Measurements from ENCODE around the gene MRPL20.
"Not testable (repeated sequence)": the region's sequence is repeated elsewhere in the genome, so short reads cannot be mapped to it uniquely, and the experiment has no call there.

Gene MRPL20

DNA sequence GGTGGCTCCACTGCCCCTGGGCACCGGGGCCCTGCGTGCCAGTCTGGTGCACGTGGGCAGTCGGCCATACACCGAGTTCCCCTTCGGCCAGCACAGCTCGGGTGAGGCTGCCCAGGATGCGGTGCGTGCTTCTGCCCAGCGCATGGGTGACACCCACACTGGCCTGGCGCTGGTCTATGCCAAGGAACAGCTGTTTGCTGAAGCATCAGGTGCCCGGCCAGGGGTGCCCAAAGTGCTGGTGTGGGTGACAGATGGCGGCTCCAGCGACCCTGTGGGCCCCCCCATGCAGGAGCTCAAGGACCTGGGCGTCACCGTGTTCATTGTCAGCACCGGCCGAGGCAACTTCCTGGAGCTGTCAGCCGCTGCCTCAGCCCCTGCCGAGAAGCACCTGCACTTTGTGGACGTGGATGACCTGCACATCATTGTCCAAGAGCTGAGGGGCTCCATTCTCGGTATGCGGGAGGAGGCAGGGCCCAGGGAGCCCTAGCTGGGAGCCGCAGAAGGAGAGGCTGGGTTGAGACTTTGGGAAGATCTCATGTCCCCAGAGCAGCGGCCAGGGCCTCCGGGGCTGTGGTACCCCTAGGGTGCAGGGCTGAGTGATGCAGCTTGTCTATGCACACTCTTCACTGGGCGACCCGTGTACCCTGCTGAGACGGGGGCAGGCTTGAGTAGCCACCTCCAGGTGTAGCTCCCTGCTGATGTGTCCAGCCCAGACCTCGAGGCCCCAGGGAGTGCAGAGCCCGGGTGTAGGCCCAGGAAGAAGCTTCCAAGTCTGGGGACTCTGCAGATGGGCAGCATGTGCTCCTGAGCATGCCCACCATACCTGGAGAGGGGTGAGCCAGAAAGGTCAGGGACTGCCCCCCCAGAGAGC is 30.2 kb upstream of the MRPL20 start:
- peak in 2 of 3 experiments; percentile 39 to 70 for DNase-seq

DNA sequence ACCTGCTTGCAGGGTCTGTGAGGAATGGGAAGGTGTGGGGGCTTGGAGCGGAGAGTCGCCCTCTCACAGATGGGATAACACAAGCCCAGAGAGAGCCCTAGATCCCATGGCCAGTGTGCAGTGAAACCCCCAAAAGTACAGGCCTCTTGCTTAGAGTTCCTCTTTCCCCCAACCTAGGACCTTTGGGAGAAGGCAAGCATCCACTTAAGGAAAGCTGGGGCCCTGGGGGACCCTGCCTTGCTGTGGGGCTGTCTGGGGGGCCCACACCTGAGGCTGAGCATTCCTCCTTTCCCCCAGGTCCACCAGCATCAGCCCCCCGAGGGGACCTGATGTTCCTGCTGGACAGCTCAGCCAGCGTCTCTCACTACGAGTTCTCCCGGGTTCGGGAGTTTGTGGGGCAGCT is 29.5 kb upstream of the MRPL20 start:
- no peak for DNase-seq

DNA sequence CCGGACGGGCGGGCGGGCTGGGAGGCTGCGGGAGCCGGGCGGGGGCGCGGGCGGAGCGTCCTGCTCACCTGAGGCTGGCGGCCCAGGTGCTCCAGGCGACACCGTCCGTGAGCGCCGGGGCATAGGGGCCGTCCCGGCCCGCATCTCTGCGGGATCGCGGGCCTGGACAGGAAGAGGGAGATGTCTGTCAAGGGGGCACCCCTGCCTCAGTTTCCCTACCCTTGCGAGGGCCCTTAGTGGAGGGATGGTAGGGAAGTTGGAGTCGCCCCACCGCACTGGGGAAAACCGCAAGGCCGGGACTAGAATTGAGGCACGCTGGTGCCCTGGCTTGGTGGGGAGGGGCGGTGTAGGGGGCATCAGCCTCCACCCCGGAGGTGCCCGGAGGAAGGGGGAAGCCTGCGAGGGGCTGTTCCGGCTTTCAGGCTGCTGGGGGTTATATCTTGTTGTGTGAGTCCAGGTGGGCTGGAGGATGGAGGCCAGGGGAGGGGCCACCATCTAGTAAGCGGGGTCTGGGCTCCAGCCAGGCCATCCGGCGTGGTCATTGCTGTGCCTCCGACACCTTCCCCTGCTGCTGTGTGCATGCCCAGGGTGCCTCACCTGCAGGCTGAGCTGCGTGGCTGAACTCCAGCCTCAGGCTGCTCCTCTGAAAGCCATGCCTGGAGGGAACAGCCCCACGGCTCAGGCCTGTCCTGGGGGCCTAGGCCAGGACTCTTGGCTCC is 29.0 kb upstream of the MRPL20 start:
- peak in 1 of 3 experiments; percentile 21 for DNase-seq

DNA sequence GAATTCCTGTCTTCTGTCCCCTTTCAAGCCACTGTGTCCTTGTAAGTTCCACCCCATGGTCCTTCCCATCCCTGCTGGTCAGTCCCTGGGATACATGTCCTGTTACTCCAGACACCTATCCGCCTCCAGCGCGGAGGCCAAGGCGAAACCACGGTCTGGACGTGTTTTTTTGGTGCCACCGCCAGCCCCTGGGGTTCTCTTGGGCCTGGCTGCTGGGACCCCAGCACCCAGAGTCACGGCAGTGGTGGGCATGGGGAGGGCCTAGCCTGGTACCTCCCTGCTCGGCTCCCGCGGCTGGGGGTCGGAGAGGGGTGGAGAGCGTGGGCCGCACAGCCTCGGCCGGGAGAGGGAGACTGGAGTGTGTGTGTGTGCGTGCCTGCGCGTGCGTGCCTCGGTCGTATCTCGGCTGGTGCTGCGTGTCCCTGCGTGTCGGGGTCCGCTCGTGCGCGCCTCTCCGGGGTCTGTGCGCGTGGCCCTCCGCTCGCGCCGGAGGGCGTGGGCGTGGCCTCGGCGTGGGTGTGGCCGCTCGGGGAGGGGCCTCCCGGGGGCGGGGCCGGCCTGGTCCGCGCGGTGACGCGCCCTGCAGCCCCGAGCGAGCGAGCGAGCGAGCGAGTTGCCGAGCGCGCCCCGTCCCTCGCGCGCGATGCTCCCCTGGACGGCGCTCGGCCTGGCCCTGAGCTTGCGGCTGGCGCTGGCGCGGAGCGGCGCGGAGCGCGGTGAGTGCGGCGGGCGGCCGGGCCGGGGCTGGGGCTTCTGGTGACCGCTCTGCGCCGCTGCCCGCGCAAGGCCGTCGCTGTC is 28.2 kb upstream of the MRPL20 start, which contains the start of gene VWA1:
TSS of gene VWA1 (plus strand) at position 585 of the 798 bp plus-strand sequence. CDS start at position 644, 59 bp downstream.
- DNase-seq, result peak in 2 of 3 experiments; percentile 54 to 65

DNA sequence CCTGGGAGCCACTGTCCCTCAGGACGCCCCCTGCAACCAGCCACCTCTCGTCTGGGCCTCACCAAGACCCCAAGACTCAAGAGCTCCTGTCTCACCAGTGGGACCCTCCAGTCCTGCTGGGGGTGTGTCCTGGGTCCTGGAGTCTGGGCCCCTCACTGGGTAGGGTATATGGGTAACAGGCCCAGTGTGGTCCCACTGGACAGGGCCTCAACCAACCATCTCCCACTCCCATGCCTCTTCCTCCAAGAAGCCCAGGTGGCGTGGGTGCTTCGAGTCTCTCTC is 27.7 kb upstream of the MRPL20 start:
- DNase-seq, result no peak

DNA sequence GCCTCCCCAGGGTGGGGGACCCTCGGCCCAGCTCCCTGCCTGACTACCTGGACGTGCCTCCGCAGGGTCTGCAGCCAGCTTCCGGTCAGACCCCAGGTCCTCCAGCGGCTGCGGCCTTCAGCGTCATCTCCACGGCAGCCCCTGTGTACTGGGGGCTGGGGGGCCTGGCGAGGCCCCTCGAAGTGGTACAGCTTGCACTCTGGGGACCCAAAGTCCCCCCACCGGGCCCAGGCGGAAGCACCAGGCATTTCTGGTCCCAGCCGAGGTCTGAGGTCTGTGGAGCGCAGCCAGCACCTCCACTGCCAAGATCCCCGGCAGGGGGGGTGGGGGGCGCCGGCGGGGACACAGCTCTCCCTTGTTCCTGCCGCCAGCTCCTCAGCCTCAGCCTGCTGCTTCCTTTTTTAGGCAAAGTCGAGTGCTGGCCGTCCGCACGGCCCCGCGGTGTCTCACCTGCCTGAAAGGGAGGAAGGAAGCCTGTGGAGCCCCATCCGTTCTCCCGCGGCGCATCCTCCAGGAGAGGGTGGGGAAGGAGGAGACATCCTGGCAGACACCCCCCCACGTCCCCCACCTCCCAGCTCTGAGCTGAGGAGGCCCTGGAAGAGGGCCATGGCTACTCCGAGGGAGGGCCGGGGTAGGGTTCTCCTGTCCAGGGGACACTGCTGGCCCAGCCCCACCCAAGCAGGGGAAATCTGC is 27.2 kb upstream of the MRPL20 start:
- peak in 1 of 3 experiments; percentile 27 for DNase-seq

DNA sequence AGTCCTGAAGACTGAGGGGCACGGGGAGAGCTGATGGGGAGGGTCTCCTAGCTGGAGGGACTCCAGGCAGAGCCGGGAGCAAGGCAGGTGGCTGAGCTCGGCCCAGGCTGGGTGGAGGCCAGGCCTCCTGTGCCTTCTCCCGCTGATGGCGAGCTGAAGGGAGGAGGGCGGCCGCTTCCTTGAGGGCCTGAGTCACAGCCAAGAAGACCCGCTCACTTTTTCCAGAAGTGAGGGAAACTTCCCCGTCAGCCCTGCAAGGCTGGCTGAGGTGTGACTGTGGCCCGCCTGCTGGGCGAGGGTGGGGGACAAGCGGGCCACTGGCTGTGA is 26.7 kb upstream of the MRPL20 start:
- peak in 1 of 3 experiments; percentile 12 for DNase-seq

DNA sequence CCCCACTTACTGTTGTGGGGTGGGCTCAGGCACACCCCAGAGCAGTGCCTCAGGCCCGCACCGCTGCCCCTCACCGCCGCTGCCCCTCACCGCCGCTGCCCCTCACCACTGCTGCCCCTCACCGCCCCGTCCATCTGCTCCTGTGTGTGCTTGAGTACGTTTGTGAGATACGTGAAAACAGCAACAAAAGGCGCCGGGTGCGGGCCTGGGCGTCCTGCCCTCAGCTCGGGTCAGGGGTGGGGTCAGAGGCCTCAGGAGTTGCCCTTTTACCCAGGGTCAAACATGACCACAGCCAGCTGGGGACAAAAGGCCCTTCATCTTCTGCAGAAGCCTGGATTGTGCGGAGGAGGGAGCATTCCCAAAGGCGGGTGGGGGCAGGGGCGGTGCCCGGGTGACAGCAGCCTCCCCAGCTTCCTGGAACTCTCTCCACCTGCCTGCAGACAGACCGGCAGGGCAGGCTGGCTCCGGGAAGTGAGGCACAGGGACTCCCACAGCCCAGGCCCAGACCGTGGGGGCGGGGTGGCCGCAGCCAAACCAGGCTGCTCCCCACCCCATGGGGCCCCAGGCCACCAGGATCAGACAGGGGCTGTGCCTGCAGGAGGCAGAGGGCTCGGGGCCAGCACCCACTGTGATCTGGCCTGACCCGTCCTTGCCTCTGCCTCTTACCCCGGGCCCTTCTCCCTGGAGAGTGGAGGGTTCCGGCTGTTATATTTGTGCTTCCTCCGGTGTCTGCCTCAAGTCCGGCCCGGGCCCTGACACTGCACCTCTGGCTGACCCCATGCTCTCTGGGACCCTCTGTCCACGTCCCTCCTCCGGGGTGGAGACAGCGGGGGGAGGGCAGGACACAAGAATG is 26.1 kb upstream of the MRPL20 start:
- DNase-seq, result peak in 2 of 3 experiments; percentile 76 to 79

DNA sequence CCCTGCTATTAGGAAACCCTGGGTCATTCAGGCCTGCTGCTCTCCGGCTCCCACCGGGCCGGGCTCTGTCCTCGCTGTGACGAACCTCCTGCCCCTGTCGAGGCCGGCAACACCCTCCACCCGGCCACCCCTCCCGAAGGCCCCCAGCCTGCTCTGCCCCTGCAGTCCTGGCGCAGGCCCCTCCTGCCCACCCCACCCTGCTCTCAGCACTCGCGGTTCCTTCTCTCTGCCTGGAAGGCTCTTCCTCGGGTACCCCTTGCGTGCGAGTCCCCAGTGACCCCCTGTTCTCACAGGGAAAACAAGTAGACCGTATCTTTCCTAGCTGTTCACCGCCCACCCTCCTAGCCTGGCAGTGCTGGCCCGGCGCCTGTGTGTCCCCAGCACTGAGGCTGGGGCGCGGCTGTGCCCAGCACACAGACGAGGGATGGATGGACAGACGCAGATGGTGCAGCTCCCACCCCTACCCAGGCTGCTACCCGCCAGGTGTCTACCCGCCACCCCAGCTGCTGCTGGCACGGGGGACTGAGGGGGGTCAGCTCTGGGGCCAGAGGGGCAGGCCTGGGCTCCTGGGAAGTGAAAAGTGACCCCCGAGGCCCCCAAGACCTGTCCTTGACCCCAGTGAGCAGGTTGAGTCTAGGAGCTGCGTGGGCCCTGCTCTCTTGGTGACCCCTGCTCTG is 25.3 kb upstream of the MRPL20 start:
- peak in 1 of 3 experiments; percentile 31 for DNase-seq

DNA sequence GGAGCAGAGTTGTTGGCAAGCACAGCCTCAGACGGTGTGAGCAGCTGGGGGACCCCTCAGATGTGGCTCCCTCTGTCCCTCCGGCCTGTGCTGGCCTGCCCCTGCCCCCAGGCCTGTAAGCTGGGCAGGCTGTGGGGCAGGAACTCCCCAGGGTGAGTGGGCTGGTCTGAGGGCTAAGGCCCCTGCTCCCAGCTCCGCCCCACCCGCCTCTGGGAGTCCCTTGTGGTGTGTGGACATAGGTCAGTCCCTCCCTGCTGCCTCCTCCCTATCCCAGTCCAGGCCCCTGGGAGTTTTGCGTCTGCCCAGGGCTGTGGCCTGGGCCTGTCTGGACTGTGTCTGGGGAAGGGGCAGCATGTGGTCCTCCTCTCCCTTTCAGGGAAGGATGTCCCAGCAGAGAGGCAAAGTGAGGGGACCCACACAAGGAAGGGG is 24.8 kb upstream of the MRPL20 start:
- no peak for DNase-seq

DNA sequence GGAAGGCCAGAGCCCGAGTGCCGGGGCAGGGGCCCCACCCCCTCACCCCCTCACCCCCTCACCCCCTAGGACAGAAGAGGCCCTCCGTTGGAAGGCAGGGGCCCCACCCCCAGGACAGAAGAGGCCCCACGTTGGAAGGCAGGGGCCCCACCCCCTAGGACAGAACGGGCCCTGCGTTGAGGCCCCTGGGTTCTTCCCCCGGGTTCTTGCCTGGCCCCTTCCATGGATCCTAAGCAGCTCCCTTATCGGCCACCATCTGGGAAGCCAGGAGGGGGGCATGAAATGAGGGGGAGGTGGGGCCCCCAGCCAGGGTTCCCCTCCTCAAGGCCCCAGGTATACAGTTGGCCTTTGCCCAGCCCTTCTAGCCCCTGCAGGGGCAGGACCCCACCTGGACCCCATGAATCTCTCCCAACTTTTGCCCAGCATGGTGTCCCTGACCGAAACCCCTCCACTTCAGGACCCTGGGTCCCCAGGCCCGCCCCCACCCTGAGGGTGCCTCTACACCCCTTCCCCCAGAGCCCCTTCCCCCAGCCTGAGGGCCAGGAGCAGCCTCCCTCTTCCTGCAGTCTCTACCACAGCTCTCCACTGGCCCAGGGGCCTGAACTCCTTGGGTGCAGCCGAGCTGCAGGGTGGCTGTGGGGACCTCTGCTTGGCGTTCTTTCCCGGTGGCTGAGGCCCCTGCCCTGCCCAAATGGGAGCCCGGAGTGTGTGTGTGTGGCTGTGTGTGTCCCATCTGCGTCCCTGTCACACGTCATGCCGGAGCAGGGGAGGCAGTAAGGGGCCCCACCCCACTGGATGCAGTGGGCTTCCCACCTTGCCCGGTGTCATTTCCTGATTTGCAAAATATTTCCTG is 24.1 kb upstream of the MRPL20 start:
- DNase-seq, result no peak

DNA sequence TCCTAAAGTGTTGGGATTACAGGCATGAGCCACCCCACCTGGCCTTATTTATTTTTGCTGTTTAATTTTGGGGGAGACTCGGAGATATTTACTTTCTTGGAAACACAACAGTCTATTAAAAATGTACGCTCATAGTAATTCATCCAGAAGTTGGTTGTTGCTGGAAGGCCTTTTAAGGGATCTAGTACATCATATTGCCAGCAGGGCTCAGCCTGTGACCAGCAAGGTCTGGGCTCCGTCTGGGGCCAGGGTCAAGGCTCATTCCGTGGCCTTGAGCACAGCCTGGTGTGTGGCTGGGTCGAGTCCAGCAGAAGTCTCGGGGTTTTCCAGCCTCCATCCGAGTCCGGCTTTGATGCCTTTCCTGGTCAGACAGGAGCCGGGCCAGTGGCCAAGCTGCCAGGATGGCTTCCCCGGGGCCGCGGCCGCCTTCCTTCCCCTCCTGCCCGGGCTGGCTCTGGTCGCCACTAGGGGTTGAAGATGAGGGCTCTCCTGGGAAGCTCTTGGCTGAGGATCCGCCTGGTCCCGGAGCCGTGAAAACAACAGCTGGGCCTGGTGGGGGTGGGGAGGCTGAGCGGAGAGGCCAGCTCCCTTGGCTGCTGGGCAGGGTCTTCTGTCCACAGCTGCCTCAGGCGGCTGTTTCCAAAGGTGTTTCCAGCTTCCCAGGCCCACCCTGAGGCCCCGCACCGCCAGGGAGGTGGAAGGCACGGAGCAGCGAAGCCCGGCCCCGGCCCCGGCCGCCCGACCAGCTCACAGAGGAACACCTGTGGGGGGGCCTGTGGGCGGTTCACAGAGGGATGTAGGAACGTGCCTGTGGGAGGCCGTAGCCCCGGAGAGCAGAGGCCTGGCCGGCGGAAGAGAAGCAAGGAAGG is 23.3 kb upstream of the MRPL20 start:
- peak in 2 of 3 experiments; percentile 53 to 56 for DNase-seq

DNA sequence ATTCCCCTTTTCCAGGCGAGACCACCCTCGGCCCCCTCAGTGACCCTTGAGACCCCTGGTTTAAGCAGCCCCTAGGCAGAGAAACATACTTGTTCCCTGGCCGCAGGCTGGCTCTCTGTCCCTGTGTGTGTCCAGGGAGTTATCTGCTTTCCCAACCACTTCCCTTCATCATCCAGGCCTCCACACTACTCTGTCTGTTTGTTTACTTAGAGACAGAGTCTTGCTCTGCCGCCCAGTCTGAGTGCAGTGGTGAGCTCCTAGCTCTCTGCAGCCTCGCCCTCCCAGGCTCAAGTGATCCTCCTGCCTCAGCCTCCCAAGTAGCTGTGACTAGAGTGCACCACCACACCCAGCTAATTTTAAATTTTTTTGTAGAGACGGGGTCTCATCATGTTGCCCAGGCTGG is 22.6 kb upstream of the MRPL20 start:
- DNase-seq, result no peak

DNA sequence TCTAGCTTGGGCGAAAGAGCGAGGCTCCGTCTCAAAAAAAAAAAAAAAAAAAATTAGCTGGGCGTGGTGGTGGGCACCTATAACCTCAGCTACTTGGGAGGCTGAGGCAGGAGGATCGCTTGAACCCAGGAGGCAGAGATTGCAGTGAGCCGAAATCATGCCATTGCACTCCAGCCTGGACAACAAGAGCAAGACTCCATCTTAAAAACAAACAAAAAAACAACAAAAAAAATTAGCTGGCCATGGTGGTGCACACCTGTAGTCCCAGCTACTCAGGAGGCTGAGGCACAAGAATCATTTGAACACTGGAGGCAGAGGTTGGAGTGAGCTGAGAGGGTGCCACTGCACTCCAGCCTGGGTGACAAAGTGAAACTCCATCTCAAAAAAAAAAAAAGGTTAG is 21.9 kb upstream of the MRPL20 start:
- DNase-seq, result not testable (repeated sequence)

DNA sequence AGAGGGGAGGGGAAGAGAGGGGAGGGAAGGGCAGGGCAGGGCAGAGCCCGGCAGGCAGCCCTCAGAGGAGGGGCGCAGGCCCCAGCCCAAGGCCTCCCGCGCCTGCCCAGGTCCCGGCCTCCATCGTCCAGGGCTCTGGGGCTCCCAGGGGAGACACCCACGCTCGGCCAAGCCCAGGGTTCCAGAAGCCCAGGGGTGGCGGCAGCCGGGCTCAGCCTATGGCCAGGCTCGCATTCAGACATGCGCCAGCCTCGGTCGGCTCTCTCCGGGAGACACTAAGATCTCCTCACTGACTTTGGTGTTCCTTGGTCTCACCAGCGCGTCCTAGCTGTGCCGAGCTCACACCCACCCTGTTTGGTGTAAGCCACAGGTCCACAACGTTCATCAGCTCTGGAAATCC is 21.1 kb upstream of the MRPL20 start:
- DNase-seq, result no peak

DNA sequence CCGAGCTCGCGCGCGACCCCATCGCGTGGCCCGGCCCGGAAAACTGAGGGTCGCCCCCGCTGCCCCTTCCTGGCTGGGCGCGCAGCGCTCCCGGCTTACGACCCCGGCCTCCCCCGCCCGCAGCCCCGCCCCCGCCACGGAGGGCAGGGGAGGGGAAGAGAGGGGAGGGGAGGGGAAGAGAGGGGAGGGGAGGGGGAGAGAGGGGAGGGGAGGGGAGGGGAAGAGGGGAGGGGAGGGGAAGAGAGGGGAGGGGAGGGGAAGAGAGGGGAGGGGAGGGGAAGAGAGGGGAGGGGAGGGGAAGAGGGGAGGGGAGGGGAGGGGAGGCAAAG is 20.7 kb upstream of the MRPL20 start:
- peak in 1 of 3 experiments; percentile 47 for DNase-seq

DNA sequence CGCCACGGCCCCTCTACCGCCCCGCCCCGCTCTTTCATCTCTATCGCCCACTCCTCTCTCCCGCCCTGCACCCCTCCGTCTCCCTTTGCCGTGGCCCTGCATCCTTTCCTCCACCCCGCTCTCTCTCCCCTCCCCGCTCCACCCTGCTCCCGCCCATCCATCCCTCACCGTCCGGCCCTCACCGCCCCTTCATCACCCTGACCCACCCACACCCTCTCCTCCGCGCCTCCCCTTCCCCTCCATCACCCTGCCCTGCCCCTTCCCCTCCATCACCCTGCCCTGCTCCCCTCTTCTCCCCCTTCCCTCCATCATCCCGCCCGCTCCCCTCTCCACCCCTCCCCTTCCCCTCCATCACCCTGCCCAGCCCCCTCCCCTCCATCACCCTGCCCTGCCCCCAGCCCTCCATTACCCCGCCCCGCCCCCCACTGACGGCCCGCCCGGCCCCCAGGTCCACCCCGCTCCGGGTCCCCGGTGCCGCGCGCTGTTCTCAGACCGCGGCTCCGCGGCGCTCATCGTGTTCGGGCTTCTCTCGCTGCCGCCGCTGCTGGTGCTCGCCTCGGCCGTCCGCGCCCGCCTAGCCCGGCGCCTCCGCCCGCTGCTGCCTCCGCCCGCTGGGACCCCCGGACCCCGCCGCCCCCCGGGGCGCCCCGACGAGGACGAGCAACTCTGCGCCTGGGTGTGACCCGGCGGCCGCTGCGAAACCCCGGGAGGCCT is 20.2 kb upstream of the MRPL20 start:
- peak in 2 of 3 experiments; percentile 50 to 67 for DNase-seq

DNA sequence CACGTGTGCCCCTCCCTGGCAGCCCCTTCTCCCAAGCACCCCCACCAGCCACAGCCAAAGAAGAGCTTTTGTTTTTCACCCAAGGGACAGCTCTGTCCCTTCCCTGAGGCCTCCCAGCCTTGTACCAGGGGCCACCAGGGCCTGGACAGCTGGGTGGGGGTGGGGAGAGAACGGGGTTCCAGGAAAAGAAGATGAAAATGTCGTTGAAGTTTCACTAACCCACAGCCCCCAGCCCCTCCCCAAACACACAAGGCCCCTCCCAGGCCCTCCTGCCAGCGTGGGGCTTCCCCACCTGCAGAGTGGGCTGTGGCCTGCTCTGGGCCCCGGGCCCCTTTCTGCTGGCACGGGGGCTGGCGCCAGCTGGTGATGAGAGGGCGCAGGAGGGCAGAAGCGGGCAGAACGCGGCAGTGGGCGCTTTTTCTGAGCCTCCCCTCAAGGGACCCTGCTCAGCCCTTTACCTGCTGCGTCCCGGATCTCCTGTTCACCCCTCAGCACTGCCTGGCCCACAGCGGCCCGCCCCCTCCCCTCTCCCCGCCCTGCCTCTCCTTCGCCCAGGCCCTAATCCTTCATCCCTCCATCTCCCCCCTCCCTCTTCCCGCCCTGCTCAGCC is 19.5 kb upstream of the MRPL20 start:
- peak in 1 of 3 experiments; percentile 67 for DNase-seq
